ENCODE measurements around the gene NEK5. TPM values are rescaled to one million over a fixed set of nuclear protein-coding genes. Genes with fewer than 3 reads are reported as not detected.

Gene NEK5
- total and polyA plus RNA-seq, 2 of the 8 experiments (the other 6 are each of a cell fraction or from before 2014, with no cell fraction given): 0.12 to 0.35 TPM

DNA sequence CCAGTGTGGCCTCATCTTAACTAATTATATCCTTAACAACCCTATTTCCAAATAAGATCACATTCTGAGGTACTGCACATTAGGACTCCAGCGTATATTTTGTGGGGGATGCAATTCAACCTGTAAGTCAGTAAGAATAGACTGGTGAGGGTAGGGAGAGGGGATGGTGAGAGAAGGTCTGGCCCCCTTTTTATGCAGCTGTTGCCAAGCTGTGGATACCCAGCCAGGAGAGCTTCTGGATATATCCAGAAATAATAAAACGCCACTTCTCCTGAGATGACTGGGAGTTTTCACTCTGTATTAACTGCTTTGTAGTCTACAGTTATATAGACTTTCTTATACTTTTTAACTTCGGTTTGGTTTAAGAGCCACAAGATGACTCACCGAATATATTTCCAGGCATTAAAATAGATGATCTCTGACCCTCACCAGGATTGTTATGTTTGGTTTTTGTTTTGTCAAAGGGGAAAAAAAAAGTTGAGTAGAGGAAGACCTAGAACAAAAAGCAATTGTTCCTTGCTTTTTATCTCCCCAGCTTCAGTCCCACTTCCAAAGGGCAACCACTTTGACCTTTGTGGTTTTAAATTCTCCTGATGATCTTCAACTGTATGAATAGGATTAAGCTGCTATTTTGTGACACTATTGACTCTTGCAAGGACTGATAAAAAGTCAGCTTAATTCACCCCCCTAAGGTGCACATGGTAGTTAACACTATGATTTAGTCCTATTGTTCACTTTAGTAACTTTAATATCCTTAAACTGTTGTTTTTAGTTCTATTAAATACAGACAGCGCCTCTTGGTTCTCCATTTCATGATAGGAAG is 33.6 kb upstream of the NEK5 start:
- Histone ChIP-seq H3K4me1 (replicated peaks in 1 of 4; ENCODE audit: control insufficient read depth in 3 of 4, insufficient read depth in 4 of 4, low read length in 3 of 4) (peaks cover 0 to 4% (median 1%) of the 10 kb centered on the region in 4 experiments; a peak in 2 of 7 replicates), H3K27me3 (replicated peaks in 1 of 4; ENCODE audit: control insufficient read depth in 3 of 4, extremely low read depth in 1 of 4, insufficient read depth in 3 of 4, low read length in 3 of 4) (peaks cover 2 to 8% (median 7%) of the 10 kb centered on the region in 4 experiments), H4K20me1 (replicated peaks in 1 of 2; ENCODE audit: control insufficient read depth in 1 of 2, insufficient read depth in 2 of 2, low read length in 2 of 2) (no peaks in the 10 kb centered on the region), H3K4ac (replicated peaks; ENCODE audit: insufficient read length, low read depth, low read length) (no peak overlapping the region), H3K9me3 (ENCODE audit: insufficient read depth in 2 of 2, low read depth in 1 of 2, low read length in 1 of 2) (peaks cover 0 to 4% of the 10 kb centered on the region in 2 experiments; a peak in 1 of 4 replicates), H3K9ac (replicated peaks in 1 of 4; ENCODE audit: extremely low read depth in 1 of 4, low read depth in 3 of 4, low read length in 3 of 4) (no peak overlapping the region), H3K23me2 (ENCODE audit: low read depth, low read length) (no peaks in the 10 kb centered on the region; the same call in 1 of the 2 replicates), H2BK12ac (ENCODE audit: low read depth, low read length) (no peak overlapping the region), H3K79me2 (ENCODE audit: control insufficient read depth in 1 of 2, insufficient read depth in 2 of 2, low read length in 2 of 2) (no peaks in the 10 kb centered on the region), H4K8ac (ENCODE audit: extremely low read depth, insufficient read depth, low read length) (no peak overlapping the region), H2AFZ (ENCODE audit: low read length) (no peak overlapping the region), H3K27ac (ENCODE audit: low read depth, low read length) (no peak overlapping the region), H3K36me3 (ENCODE audit: control insufficient read depth in 2 of 4, insufficient read depth in 4 of 4, low read length in 3 of 4) (peaks cover 0 to 2% (median 0%) of the 10 kb centered on the region in 4 experiments; a peak in 1 of 8 replicates), H3K4me2 (ENCODE audit: insufficient read depth in 1 of 2, low read depth in 2 of 2, low read length in 2 of 2) (no peak overlapping the region), H3K23ac (ENCODE audit: insufficient read length) (no peak overlapping the region), H2BK5ac (ENCODE audit: low read depth, low read length) (no peak overlapping the region), H3K56ac (replicated peaks; ENCODE audit: insufficient read length, low read depth, low read length) (no peak overlapping the region), H2BK120ac (replicated peaks; ENCODE audit: low read depth, low read length) (no peak overlapping the region), H2BK15ac (ENCODE audit: low read length) (no peak overlapping the region), H4K91ac (replicated peaks; ENCODE audit: insufficient read length, low read length) (no peak overlapping the region), H3K14ac (ENCODE audit: insufficient read length) (no peak overlapping the region), H3K18ac (ENCODE audit: extremely low read depth, low read length) (no peak overlapping the region), H2BK20ac (ENCODE audit: low read length) (no peak overlapping the region), H2AK5ac (ENCODE audit: low read depth, low read length) (no peak overlapping the region), H4K5ac (ENCODE audit: insufficient read length, low read depth, low read length) (no peak overlapping the region), H3K79me1 (ENCODE audit: low read depth, low read length) (no peaks in the 10 kb centered on the region), H3K4me3 (ENCODE audit: extremely low read depth in 1 of 4, insufficient read depth in 2 of 4, low read depth in 3 of 4, low read length in 4 of 4) (no peak overlapping the region)
- 79% methylated on average over 5 of the region's 5 CpGs; no CpG with 5 or more reads in 1 of the 2 experiments for WGBS, 2 experiments (ENCODE audit: extremely low coverage in 1 of 2, insufficient coverage in 1 of 2, insufficient read length in 1 of 2, insufficient replicate concordance in 2 of 2, low coverage in 1 of 2, low lambda C conversion rate in 2 of 2, missing lambda C conversion rate in 1 of 2)
- CTCF ChIA-PET (ENCODE audit: partially characterized antibody): interaction anchor here (0.6 to 1.8 kb wide), 2 partner anchors 16 to 34 kb away, joined by 3 to 6 read pairs; partner anchors contain the start of gene NEK5
- no peak for FAIRE-seq
- TF ChIP-seq SAP30 (IDR thresholded peaks at IDR 0.05; ENCODE audit: insufficient read depth, insufficient replicate concordance, low read length) (no peak), BACH1 (IDR thresholded peaks at IDR 0.05; ENCODE audit: low read length) (no peak)
- no peak for DNase-seq (ENCODE audit: low read depth in 1 of 2, low spot score in 2 of 2)
- POLR2A ChIA-PET (ENCODE audit: partially characterized antibody): interaction anchor here (0.8 kb wide), 1 partner anchor 35 kb away, joined by 3 read pairs; no protein-coding TSS in a partner anchor

Measured in H1 (cell line).